H1 (cell line): ENCODE data around the gene IL17RD. TPM values are rescaled to one million over a fixed set of nuclear protein-coding genes. Genes with fewer than 3 reads are reported as not detected.

Experiments
- ASH2L ChIP-seq: fragments of 200-600, 300-600 bp; sonication (generic); IDR thresholded peaks from one replicate; pipeline ENCODE4 v1.7.1; 2017; ENCODE audit warnings: low read length
- BACH1 ChIP-seq: IDR thresholded peaks from 2 replicates; pipeline ENCODE4 v1.6.1; 2012; ENCODE audit warnings: low read length, improper control_type of control experiment
- CEBPB ChIP-seq: IDR thresholded peaks from 2 replicates; pipeline ENCODE4 v1.6.1; 2012; ENCODE audit warnings: low read depth, low read length
- CREB1 ChIP-seq: IDR thresholded peaks from 2 replicates; pipeline ENCODE4 v1.6.1; 2012; ENCODE audit warnings: inconsistent platforms
- EP300 ChIP-seq, 2 experiments: IDR thresholded peaks; 1 replicate in 1 of 2; 2 replicates in 1 of 2; pipeline ENCODE4 v1.6.1; 2011 to 2012; ENCODE audit warnings: low read depth in 2 of 2, low read length in 2 of 2, mild to moderate bottlenecking in 2 of 2, borderline replicate concordance in 1 of 2, inconsistent platforms in 1 of 2, moderate library complexity in 1 of 2
- EZH2 ChIP-seq: fragments of 200-600 bp; sonication (generic); IDR thresholded peaks from 2 replicates; pipeline ENCODE4 v1.7.1; 2012; ENCODE audit warnings: low read depth, mild to moderate bottlenecking, moderate library complexity, low read length, inconsistent platforms; ENCODE audit not compliant: severe bottlenecking
- GABPA ChIP-seq: IDR thresholded peaks from 2 replicates; pipeline ENCODE4 v1.6.1; 2011; ENCODE audit warnings: mild to moderate bottlenecking, low read length, moderate library complexity, borderline replicate concordance; ENCODE audit not compliant: insufficient read depth
- GTF2F1 ChIP-seq: IDR thresholded peaks from 2 replicates; pipeline ENCODE4 v1.6.1; 2012; ENCODE audit warnings: low read depth, low read length, improper control_type of control experiment, borderline replicate concordance
- JUN ChIP-seq: IDR thresholded peaks from 2 replicates; pipeline ENCODE4 v1.6.1; 2011; ENCODE audit warnings: low read depth, mild to moderate bottlenecking, improper control_type of control experiment, low read length
- JUND ChIP-seq: IDR thresholded peaks from 2 replicates; pipeline ENCODE4 v1.6.1; 2011; ENCODE audit warnings: mild to moderate bottlenecking, improper control_type of control experiment, low read length
- KDM4A ChIP-seq: IDR thresholded peaks from one replicate; pipeline ENCODE4 v1.7.1; 2012; ENCODE audit warnings: low read depth, mild to moderate bottlenecking, moderate library complexity, low read length, inconsistent platforms; ENCODE audit not compliant: severe bottlenecking
- MAX ChIP-seq: IDR thresholded peaks from 2 replicates; pipeline ENCODE4 v1.6.1; 2012; ENCODE audit warnings: inconsistent platforms
- PHF8 ChIP-seq: fragments of 200-600 bp; sonication (generic); conservative IDR thresholded peaks from 2 replicates; pipeline ENCODE4 v1.7.1; 2012; ENCODE audit warnings: low read depth, mild to moderate bottlenecking, inconsistent platforms, low read length, moderate library complexity
- SIN3A ChIP-seq, 2 experiments: IDR thresholded peaks in 1 of 2; conservative IDR thresholded peaks in 1 of 2; 2 replicates each; pipeline ENCODE4 v1.6.1; 2011 to 2012; ENCODE audit warnings: low read length in 2 of 2, improper control_type of control experiment in 1 of 2, low read depth in 1 of 2, mild to moderate bottlenecking in 1 of 2
- SP2 ChIP-seq: IDR thresholded peaks from 2 replicates; pipeline ENCODE4 v1.6.1; 2012; ENCODE audit warnings: mild to moderate bottlenecking, low read length, inconsistent platforms
- TAF7 ChIP-seq: optimal IDR thresholded peaks from 2 replicates; pipeline ENCODE3; 2011; ENCODE audit warnings: low read depth, mild to moderate bottlenecking, inconsistent platforms, low read length, moderate library complexity, borderline replicate concordance
- YY1 ChIP-seq: IDR thresholded peaks from 2 replicates; pipeline ENCODE4 v1.6.1; 2011; ENCODE audit warnings: low read depth, mild to moderate bottlenecking, low read length
- polyA plus RNA-seq, 7 experiments: library from polyadenylated mRNA; depleted of rRNA in 3 of 7; stranded (reverse) in 5 of 7; unstranded in 2 of 7; fragments of >200 nt in 5 of 7; fragments of 200-250 nt in 2 of 7; gene quantifications; 1 replicate in 5 of 7; 2 replicates in 1 of 7; 4 replicates in 1 of 7; pipeline versions ENCODE4 v1.2.1 to v1.2.3, GENCODE V29; 2011 to 2013; ENCODE audit warnings: missing spikeins in 2 of 7, mixed read lengths in 2 of 7
- total RNA-seq: library from RNA; stranded (reverse); fragmentation: NEBNext Ultra II Directional; extraction: Animal tissue kit (Norgen Biotek cat#: 25700); gene quantifications from 2 replicates; pipeline ENCODE4 v1.2.1, GENCODE V29; 2021
- TF ChIP-seq, protein P1 (sequence below): IDR thresholded peaks from 2 replicates; pipeline ENCODE4 v1.6.1; 2012; ENCODE audit warnings: inconsistent platforms

Gene IL17RD
- total and polyA plus RNA-seq, 2 of the 8 experiments (the other 6 are each of a cell fraction or from before 2014, with no cell fraction given), result 10.9 to 48.9 TPM

GRCh38 chr3:57164657-57165573, at the start of gene IL17RD (continued):
- TF ChIP-seq TAF7, result peak; percentile 13
- peak; percentile 49; the same call in 1 of the 2 replicates for TF ChIP-seq MAX
- 0 out of 4 replicates have a peak, but pooled peaks of 1 of the 2 experiments have one; percentile 12 for TF ChIP-seq SIN3A (conservative IDR thresholded peaks at IDR 0.05 in 1 of 2, IDR thresholded peaks at IDR 0.05 in 1 of 2; ENCODE audit: low read depth in 1 of 2, low read length in 2 of 2)
- no peak for TF ChIP-seq CREB1
- no peak for TF ChIP-seq SP2
- no peak for TF ChIP-seq JUN
- TF ChIP-seq, protein P1, sequence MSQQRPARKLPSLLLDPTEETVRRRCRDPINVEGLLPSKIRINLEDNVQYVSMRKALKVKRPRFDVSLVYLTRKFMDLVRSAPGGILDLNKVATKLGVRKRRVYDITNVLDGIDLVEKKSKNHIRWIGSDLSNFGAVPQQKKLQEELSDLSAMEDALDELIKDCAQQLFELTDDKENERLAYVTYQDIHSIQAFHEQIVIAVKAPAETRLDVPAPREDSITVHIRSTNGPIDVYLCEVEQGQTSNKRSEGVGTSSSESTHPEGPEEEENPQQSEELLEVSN, result peak; percentile 9; the same call in 1 of the 2 replicates
- no peak for TF ChIP-seq CEBPB
- TF ChIP-seq JUND, result no peak
- 0 out of 2 replicates have a peak, but pooled peaks have one; percentile 7 for TF ChIP-seq YY1
- 0 out of 3 replicates have a peak, but pooled peaks of 1 of the 2 experiments have one; percentile 22 for TF ChIP-seq EP300 (IDR thresholded peaks at IDR 0.05; ENCODE audit: borderline replicate concordance in 1 of 2, low read depth in 2 of 2, low read length in 2 of 2)
- peak; percentile 68 for TF ChIP-seq PHF8
- TF ChIP-seq ASH2L, result peak; percentile 46
- peak; percentile 7 for TF ChIP-seq EZH2
- peak; percentile 93 for TF ChIP-seq KDM4A
- no peak for TF ChIP-seq GTF2F1
- no peak for TF ChIP-seq GABPA
- TF ChIP-seq BACH1, result peak; percentile 39
